ENCODE measurements around the gene ZBTB21. TPM values are rescaled to one million over a fixed set of nuclear protein-coding genes. Genes with fewer than 3 reads are reported as not detected.

The ZBTB21 gene
- total and polyA plus RNA-seq, 8 donors = 2.9 to 9.5 (median 6.8) TPM

DNA sequence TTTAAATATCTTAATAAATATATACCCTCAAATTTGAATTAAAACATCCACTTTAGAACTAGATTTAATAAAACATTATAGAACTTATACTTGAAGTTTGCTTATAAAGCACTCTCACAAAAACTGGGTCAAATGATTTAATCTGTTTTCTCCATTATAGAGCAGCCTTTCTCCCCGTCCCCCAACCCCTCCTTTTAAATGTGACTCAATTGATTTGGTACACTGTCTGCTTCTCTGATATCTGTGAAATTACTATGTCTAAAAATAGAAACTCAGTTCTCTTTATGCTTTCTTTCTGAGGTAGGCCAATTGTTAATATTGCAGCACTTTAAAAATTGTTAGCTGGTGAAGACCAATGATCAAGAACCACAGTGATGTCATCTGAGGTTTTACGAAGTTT is 6.9 kb upstream of the ZBTB21 start:
- 79 to 87% methylated on average over 2 of the region's 2 CpGs for WGBS, 2 donors
- no peaks in the 10 kb centered on the region for H3K9me3 ChIP-seq
- H3K27ac ChIP-seq = no peak overlapping the region
- no peaks in the 10 kb centered on the region for H3K36me3 ChIP-seq
- H3K4me1 ChIP-seq = no peaks in the 10 kb centered on the region
- DNase-seq (no peak), ATAC-seq (no peak), FAIRE-seq (no peak)
- H3K4me3 ChIP-seq = no peak overlapping the region
- intact Hi-C loops (cut with DNase I) = no loop called here
- no peaks in the 10 kb centered on the region for H3K27me3 ChIP-seq
- TF ChIP-seq, protein P1, sequence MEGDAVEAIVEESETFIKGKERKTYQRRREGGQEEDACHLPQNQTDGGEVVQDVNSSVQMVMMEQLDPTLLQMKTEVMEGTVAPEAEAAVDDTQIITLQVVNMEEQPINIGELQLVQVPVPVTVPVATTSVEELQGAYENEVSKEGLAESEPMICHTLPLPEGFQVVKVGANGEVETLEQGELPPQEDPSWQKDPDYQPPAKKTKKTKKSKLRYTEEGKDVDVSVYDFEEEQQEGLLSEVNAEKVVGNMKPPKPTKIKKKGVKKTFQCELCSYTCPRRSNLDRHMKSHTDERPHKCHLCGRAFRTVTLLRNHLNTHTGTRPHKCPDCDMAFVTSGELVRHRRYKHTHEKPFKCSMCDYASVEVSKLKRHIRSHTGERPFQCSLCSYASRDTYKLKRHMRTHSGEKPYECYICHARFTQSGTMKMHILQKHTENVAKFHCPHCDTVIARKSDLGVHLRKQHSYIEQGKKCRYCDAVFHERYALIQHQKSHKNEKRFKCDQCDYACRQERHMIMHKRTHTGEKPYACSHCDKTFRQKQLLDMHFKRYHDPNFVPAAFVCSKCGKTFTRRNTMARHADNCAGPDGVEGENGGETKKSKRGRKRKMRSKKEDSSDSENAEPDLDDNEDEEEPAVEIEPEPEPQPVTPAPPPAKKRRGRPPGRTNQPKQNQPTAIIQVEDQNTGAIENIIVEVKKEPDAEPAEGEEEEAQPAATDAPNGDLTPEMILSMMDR (IDR thresholded peaks at IDR 0.05) = no peak

DNA sequence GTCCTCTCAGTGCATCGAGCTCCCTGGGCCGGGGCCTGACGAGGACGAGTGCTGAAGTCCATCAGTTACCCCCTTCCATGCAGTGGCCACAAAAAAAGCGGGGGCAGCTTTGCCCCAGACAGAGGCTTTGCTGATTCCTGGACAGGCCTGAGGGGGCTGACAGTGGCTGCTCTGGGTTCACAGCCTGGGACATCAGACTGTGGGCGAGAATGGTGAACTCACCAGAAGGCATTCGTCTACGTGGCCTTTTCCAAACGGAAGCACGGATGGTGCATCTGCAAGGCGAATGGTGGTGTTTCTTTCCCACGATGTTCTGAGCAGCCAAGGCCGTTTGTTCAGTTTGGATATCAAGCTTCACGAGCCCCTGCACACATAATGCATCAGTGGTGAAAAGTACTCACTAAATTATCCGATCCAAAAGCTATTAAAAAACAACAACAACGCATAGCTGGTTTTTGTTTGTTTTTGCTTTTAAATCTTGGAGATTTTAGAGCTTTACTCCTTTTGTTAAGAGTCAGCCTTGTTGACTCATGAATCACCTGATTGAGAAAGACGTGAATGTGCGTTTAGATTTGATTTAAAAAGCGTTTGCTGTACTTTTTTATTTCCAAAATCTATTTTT is 6.3 kb upstream of the ZBTB21 start:
- TF ChIP-seq, protein P1 (IDR thresholded peaks at IDR 0.05) = no peak
- intact Hi-C loops (cut with DNase I) = no loop called here
- Histone ChIP-seq H3K4me3 (no peak overlapping the region), H3K27ac (no peak overlapping the region), H3K4me1 (peaks cover 0 to 1% (median 0%) of the 10 kb centered on the region in 3 donors), H3K36me3 (no peaks in the 10 kb centered on the region), H3K9me3 (no peaks in the 10 kb centered on the region), H3K27me3 (no peaks in the 10 kb centered on the region)
- DNase-seq (no peak), ATAC-seq (no peak), FAIRE-seq (no peak)
- WGBS, 2 donors = 81 to 85% methylated on average over 19 of the region's 19 CpGs

DNA sequence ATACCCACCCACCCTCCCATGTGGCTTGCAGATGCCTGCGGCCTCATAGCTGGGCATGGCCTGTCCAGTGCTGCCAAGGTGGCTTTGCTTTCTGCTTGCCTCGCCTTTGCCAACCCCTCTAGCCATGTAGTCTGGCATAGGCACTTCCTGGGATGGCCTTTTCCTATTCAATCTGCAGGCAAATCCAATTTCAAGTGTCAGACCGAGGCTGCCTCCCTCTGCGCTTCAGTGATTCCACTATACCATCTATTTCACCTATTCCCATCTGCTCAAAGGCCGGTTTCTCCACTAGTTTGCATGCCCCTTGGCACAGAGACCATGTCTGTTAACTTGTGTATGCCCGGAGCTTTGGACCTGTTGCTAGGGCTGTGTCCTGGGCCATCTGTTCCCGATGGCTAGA is 3.8 kb upstream of the ZBTB21 start:
- H3K27ac ChIP-seq = no peak overlapping the region
- DNase-seq (no peak), FAIRE-seq (no peak), ATAC-seq (no peak)
- WGBS, 2 donors = 87 to 91% methylated on average over 7 of the region's 7 CpGs
- no peaks in the 10 kb centered on the region for H3K27me3 ChIP-seq
- no peaks in the 10 kb centered on the region for H3K9me3 ChIP-seq
- peaks cover under 1 to 5% (median under 1%) of the 10 kb centered on the region in 3 donors for H3K4me1 ChIP-seq
- intact Hi-C loops (cut with DNase I) = no loop called here
- H3K36me3 ChIP-seq = no peaks in the 10 kb centered on the region
- TF ChIP-seq, protein P1 (IDR thresholded peaks at IDR 0.05) = no peak
- no peak overlapping the region for H3K4me3 ChIP-seq

DNA sequence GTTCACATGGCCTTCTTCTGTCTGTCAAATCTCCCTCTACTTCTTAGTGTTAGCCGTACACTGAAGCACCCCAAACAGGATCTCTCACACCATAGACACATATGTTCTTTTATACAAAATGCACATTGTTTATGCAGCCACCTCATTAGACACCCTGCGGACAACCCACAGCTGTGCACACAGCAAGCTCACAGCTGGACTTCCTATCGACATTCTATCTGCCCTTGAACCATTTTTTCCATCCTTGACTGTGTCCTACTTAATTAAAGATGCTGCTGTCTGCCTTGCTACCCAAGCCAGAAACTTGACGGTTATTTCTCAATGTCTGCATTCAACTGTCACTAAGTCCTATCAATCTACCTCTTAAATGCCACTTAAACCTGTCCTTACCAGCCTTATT is 3.2 kb upstream of the ZBTB21 start:
- Histone ChIP-seq H3K4me1 (peaks cover 6 to 9% (median 6%) of the 10 kb centered on the region in 3 donors), H3K4me3 (no peak overlapping the region), H3K27ac (no peak overlapping the region), H3K36me3 (no peaks in the 10 kb centered on the region), H3K9me3 (no peaks in the 10 kb centered on the region), H3K27me3 (no peaks in the 10 kb centered on the region)
- ATAC-seq = no peak
- TF ChIP-seq, protein P1 (IDR thresholded peaks at IDR 0.05) = no peak
- WGBS, 2 donors = 65 to 71% methylated on average over 4 of the region's 4 CpGs
- no peak for FAIRE-seq
- intact Hi-C loops (cut with DNase I) = no loop called here
- DNase-seq = no peak

DNA sequence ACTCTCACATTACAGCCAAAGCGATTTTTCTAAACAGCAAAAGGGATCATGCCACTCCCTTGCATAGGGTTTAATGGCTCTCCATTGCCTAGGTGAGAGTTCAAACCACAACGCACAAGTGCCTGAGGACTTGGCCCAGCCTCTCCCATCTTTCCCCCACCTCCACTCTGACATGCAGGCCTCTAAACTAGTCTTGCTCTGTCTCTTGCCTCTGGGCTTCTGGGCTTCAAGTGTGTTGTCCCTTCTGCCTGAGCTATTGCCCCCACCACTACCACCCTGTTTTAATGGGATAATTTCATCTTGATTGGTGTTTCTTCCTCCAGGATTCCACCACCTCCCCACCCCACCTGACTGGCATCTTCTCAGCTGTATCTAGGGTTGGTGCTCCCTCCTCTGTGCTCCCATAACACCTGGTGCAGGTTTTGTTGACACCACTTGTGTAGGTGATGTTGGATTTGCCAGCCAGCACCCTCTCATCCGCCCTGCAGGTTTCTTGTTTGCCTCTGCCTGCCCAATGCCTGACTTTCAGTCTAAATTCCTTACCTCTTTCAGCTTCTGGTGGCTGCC is 2.7 kb upstream of the ZBTB21 start:
- peaks cover 6 to 9% (median 6%) of the 10 kb centered on the region in 3 donors for H3K4me1 ChIP-seq
- H3K9me3 ChIP-seq = no peaks in the 10 kb centered on the region
- H3K4me3 ChIP-seq = no peak overlapping the region
- ATAC-seq = no peak
- DNase-seq = no peak
- no peak overlapping the region for H3K27ac ChIP-seq
- TF ChIP-seq, protein P1 (IDR thresholded peaks at IDR 0.05) = no peak
- no peaks in the 10 kb centered on the region for H3K27me3 ChIP-seq
- H3K36me3 ChIP-seq = no peaks in the 10 kb centered on the region
- WGBS, 2 donors = 93 to 94% methylated on average over 3 of the region's 3 CpGs
- FAIRE-seq = no peak
- intact Hi-C loops (cut with DNase I) = no loop called here
